Measurements from ENCODE around the gene INTS1. TPM values are rescaled to one million over a fixed set of nuclear protein-coding genes. Genes with fewer than 3 reads are reported as not detected.

The INTS1 gene
- total RNA-seq, 1 experiment from 2014 or later = 161 TPM

DNA sequence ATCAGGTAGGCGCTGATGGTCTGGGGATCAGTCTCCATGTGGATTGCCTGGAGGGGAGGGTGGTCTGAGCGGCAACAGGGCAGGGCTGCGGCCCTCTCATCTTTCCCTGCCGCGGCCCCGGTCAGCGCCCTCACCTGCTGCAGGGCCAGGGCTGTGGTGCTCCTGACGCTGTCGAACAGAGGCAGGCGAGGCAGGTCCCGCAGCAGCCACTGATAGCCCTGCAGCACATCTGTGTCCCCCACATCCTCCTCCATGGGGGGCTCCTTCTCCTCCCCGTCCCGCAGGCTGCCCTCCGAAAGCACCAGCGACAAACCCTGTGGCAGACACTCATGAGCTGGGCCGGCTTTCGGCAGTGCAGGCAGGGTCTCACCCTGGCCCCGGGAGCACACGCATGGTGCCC lies 19.0 kb downstream of the INTS1 start:
- TF ChIP-seq, protein P1, sequence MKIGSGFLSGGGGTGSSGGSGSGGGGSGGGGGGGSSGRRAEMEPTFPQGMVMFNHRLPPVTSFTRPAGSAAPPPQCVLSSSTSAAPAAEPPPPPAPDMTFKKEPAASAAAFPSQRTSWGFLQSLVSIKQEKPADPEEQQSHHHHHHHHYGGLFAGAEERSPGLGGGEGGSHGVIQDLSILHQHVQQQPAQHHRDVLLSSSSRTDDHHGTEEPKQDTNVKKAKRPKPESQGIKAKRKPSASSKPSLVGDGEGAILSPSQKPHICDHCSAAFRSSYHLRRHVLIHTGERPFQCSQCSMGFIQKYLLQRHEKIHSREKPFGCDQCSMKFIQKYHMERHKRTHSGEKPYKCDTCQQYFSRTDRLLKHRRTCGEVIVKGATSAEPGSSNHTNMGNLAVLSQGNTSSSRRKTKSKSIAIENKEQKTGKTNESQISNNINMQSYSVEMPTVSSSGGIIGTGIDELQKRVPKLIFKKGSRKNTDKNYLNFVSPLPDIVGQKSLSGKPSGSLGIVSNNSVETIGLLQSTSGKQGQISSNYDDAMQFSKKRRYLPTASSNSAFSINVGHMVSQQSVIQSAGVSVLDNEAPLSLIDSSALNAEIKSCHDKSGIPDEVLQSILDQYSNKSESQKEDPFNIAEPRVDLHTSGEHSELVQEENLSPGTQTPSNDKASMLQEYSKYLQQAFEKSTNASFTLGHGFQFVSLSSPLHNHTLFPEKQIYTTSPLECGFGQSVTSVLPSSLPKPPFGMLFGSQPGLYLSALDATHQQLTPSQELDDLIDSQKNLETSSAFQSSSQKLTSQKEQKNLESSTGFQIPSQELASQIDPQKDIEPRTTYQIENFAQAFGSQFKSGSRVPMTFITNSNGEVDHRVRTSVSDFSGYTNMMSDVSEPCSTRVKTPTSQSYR (CRISPR knock-in tag; IDR thresholded peaks at IDR 0.05) = no peak
- TF ChIP-seq, protein P2, sequence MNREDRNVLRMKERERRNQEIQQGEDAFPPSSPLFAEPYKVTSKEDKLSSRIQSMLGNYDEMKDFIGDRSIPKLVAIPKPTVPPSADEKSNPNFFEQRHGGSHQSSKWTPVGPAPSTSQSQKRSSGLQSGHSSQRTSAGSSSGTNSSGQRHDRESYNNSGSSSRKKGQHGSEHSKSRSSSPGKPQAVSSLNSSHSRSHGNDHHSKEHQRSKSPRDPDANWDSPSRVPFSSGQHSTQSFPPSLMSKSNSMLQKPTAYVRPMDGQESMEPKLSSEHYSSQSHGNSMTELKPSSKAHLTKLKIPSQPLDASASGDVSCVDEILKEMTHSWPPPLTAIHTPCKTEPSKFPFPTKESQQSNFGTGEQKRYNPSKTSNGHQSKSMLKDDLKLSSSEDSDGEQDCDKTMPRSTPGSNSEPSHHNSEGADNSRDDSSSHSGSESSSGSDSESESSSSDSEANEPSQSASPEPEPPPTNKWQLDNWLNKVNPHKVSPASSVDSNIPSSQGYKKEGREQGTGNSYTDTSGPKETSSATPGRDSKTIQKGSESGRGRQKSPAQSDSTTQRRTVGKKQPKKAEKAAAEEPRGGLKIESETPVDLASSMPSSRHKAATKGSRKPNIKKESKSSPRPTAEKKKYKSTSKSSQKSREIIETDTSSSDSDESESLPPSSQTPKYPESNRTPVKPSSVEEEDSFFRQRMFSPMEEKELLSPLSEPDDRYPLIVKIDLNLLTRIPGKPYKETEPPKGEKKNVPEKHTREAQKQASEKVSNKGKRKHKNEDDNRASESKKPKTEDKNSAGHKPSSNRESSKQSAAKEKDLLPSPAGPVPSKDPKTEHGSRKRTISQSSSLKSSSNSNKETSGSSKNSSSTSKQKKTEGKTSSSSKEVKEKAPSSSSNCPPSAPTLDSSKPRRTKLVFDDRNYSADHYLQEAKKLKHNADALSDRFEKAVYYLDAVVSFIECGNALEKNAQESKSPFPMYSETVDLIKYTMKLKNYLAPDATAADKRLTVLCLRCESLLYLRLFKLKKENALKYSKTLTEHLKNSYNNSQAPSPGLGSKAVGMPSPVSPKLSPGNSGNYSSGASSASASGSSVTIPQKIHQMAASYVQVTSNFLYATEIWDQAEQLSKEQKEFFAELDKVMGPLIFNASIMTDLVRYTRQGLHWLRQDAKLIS (CRISPR knock-in tag; IDR thresholded peaks at IDR 0.05; ENCODE audit: borderline replicate concordance) = no peak
- TF ChIP-seq, protein P3, sequence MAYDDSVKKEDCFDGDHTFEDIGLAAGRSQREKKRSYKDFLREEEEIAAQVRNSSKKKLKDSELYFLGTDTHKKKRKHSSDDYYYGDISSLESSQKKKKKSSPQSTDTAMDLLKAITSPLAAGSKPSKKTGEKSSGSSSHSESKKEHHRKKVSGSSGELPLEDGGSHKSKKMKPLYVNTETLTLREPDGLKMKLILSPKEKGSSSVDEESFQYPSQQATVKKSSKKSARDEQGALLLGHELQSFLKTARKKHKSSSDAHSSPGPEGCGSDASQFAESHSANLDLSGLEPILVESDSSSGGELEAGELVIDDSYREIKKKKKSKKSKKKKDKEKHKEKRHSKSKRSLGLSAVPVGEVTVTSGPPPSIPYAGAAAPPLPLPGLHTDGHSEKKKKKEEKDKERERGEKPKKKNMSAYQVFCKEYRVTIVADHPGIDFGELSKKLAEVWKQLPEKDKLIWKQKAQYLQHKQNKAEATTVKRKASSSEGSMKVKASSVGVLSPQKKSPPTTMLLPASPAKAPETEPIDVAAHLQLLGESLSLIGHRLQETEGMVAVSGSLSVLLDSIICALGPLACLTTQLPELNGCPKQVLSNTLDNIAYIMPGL (CRISPR knock-in tag; IDR thresholded peaks at IDR 0.05) = no peak
- TF ChIP-seq, protein P4, sequence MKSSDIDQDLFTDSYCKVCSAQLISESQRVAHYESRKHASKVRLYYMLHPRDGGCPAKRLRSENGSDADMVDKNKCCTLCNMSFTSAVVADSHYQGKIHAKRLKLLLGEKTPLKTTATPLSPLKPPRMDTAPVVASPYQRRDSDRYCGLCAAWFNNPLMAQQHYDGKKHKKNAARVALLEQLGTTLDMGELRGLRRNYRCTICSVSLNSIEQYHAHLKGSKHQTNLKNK (CRISPR knock-in tag; IDR thresholded peaks at IDR 0.05) = no peak
- no peak for TF ChIP-seq GRHL2 (CRISPR knock-in tag; IDR thresholded peaks at IDR 0.05; ENCODE audit: insufficient replicate concordance, severe bottlenecking)
- TF ChIP-seq, protein P5, sequence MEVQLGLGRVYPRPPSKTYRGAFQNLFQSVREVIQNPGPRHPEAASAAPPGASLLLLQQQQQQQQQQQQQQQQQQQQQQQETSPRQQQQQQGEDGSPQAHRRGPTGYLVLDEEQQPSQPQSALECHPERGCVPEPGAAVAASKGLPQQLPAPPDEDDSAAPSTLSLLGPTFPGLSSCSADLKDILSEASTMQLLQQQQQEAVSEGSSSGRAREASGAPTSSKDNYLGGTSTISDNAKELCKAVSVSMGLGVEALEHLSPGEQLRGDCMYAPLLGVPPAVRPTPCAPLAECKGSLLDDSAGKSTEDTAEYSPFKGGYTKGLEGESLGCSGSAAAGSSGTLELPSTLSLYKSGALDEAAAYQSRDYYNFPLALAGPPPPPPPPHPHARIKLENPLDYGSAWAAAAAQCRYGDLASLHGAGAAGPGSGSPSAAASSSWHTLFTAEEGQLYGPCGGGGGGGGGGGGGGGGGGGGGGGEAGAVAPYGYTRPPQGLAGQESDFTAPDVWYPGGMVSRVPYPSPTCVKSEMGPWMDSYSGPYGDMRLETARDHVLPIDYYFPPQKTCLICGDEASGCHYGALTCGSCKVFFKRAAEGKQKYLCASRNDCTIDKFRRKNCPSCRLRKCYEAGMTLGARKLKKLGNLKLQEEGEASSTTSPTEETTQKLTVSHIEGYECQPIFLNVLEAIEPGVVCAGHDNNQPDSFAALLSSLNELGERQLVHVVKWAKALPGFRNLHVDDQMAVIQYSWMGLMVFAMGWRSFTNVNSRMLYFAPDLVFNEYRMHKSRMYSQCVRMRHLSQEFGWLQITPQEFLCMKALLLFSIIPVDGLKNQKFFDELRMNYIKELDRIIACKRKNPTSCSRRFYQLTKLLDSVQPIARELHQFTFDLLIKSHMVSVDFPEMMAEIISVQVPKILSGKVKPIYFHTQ (CRISPR knock-in tag; IDR thresholded peaks at IDR 0.05) = no peak
- TF ChIP-seq, protein P6, sequence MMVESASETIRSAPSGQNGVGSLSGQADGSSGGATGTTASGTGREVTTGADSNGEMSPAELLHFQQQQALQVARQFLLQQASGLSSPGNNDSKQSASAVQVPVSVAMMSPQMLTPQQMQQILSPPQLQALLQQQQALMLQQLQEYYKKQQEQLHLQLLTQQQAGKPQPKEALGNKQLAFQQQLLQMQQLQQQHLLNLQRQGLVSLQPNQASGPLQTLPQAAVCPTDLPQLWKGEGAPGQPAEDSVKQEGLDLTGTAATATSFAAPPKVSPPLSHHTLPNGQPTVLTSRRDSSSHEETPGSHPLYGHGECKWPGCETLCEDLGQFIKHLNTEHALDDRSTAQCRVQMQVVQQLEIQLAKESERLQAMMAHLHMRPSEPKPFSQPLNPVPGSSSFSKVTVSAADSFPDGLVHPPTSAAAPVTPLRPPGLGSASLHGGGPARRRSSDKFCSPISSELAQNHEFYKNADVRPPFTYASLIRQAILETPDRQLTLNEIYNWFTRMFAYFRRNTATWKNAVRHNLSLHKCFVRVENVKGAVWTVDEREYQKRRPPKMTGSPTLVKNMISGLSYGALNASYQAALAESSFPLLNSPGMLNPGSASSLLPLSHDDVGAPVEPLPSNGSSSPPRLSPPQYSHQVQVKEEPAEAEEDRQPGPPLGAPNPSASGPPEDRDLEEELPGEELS (CRISPR knock-in tag; IDR thresholded peaks at IDR 0.05) = no peak
- TF ChIP-seq, protein P7, sequence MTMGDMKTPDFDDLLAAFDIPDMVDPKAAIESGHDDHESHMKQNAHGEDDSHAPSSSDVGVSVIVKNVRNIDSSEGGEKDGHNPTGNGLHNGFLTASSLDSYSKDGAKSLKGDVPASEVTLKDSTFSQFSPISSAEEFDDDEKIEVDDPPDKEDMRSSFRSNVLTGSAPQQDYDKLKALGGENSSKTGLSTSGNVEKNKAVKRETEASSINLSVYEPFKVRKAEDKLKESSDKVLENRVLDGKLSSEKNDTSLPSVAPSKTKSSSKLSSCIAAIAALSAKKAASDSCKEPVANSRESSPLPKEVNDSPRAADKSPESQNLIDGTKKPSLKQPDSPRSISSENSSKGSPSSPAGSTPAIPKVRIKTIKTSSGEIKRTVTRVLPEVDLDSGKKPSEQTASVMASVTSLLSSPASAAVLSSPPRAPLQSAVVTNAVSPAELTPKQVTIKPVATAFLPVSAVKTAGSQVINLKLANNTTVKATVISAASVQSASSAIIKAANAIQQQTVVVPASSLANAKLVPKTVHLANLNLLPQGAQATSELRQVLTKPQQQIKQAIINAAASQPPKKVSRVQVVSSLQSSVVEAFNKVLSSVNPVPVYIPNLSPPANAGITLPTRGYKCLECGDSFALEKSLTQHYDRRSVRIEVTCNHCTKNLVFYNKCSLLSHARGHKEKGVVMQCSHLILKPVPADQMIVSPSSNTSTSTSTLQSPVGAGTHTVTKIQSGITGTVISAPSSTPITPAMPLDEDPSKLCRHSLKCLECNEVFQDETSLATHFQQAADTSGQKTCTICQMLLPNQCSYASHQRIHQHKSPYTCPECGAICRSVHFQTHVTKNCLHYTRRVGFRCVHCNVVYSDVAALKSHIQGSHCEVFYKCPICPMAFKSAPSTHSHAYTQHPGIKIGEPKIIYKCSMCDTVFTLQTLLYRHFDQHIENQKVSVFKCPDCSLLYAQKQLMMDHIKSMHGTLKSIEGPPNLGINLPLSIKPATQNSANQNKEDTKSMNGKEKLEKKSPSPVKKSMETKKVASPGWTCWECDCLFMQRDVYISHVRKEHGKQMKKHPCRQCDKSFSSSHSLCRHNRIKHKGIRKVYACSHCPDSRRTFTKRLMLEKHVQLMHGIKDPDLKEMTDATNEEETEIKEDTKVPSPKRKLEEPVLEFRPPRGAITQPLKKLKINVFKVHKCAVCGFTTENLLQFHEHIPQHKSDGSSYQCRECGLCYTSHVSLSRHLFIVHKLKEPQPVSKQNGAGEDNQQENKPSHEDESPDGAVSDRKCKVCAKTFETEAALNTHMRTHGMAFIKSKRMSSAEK (CRISPR knock-in tag; IDR thresholded peaks at IDR 0.05; ENCODE audit: borderline replicate concordance) = no peak
- TF ChIP-seq, protein P8, sequence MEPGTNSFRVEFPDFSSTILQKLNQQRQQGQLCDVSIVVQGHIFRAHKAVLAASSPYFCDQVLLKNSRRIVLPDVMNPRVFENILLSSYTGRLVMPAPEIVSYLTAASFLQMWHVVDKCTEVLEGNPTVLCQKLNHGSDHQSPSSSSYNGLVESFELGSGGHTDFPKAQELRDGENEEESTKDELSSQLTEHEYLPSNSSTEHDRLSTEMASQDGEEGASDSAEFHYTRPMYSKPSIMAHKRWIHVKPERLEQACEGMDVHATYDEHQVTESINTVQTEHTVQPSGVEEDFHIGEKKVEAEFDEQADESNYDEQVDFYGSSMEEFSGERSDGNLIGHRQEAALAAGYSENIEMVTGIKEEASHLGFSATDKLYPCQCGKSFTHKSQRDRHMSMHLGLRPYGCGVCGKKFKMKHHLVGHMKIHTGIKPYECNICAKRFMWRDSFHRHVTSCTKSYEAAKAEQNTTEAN (CRISPR knock-in tag; IDR thresholded peaks at IDR 0.05) = no peak
- TF ChIP-seq, protein P9, sequence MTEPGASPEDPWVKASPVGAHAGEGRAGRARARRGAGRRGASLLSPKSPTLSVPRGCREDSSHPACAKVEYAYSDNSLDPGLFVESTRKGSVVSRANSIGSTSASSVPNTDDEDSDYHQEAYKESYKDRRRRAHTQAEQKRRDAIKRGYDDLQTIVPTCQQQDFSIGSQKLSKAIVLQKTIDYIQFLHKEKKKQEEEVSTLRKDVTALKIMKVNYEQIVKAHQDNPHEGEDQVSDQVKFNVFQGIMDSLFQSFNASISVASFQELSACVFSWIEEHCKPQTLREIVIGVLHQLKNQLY (CRISPR knock-in tag; IDR thresholded peaks at IDR 0.05) = no peak
- no peak for ATAC-seq
- no peak overlapping the region for H3K27ac Mint-ChIP-seq
- H3K36me3 Mint-ChIP-seq = peaks cover 16% of the 10 kb centered on the region
- no peak for DNase-seq (ENCODE audit: low spot score)
- no peak overlapping the region for H3K4me3 Mint-ChIP-seq
- no peaks in the 10 kb centered on the region for H3K9me3 Mint-ChIP-seq
- CTCF ChIA-PET = interaction anchor here (1.2 kb wide), 1 partner anchor 11 kb away, joined by 4 read pairs; no protein-coding TSS in a partner anchor
- no peaks in the 10 kb centered on the region for H3K27me3 Mint-ChIP-seq (ENCODE audit: low read depth)
- no peaks in the 10 kb centered on the region for H3K4me1 Mint-ChIP-seq
- POLR2A ChIA-PET = no interaction called here
